WTC11 (cell line): ENCODE results near the gene IL10RA. TPM values are rescaled to one million over a fixed set of nuclear protein-coding genes. Genes with fewer than 3 reads are reported as not detected.

Experiments used
- ATAC-seq: fragments of 200-7000 bp; cut with Tn5 transposase; 2 replicates; pipeline ENCODE4 v1.10.0; 2021; ENCODE audit warnings: mild to moderate bottlenecking, moderate library complexity
- CTCF ChIA-PET: fragments of 300-600 bp; sonication (Branson Sonifier 250); formaldehyde crosslinking; loops from one replicate; lab custom pipeline; 2021; ENCODE audit warnings: antibody characterized with exemption; lab: Charles Lee
- POLR2A ChIA-PET: fragments of 350-600 bp; sonication (Branson Sonifier 250); formaldehyde crosslinking; loops from one replicate; lab custom pipeline; 2021; ENCODE audit warnings: antibody characterized with exemption; lab: Charles Lee
- DNase-seq: peaks from one replicate; pipeline ENCODE4 v3.0.0; 2021; ENCODE audit warnings: low spot score
- H3K27ac Mint-ChIP-seq: 2 replicates; pipeline ENCODE4 v1.8.0; 2021; ENCODE audit warnings: mixed read lengths
- H3K27me3 Mint-ChIP-seq: 2 replicates; pipeline ENCODE4 v1.8.0; 2021; ENCODE audit warnings: low read depth, mild to moderate bottlenecking, moderate library complexity, mixed read lengths
- H3K36me3 Mint-ChIP-seq: 2 replicates; pipeline ENCODE4 v1.8.0; 2021; ENCODE audit warnings: mixed read lengths
- H3K4me1 Mint-ChIP-seq: 2 replicates; pipeline ENCODE4 v1.8.0; 2022; ENCODE audit warnings: mixed read lengths
- H3K4me3 Mint-ChIP-seq: 2 replicates; pipeline ENCODE4 v1.8.0; 2021; ENCODE audit warnings: mild to moderate bottlenecking, moderate library complexity, mixed read lengths
- H3K9me3 Mint-ChIP-seq: 2 replicates; pipeline ENCODE4 v1.8.0; 2021; ENCODE audit warnings: mixed read lengths
- ATF1 ChIP-seq: sonication (generic); formaldehyde crosslinking; IDR thresholded peaks from 2 replicates; pipeline ENCODE4 v1.8.1; 2023; ENCODE audit warnings: mild to moderate bottlenecking, moderate library complexity, missing genetic modification reagents
- CBFB ChIP-seq: sonication (generic); formaldehyde crosslinking; IDR thresholded peaks from 2 replicates; pipeline ENCODE4 v1.8.1; 2022; ENCODE audit warnings: mild to moderate bottlenecking, low read depth, missing genetic modification reagents
- CREM ChIP-seq: sonication (generic); formaldehyde crosslinking; IDR thresholded peaks from 2 replicates; pipeline ENCODE4 v1.8.1; 2022; ENCODE audit warnings: mild to moderate bottlenecking, missing genetic modification reagents, moderate library complexity
- ETV6 ChIP-seq: sonication (generic); formaldehyde crosslinking; IDR thresholded peaks from 2 replicates; pipeline ENCODE4 v1.8.1; 2022; ENCODE audit warnings: mild to moderate bottlenecking, missing genetic modification reagents
- FOXP1 ChIP-seq: sonication (generic); formaldehyde crosslinking; IDR thresholded peaks from 2 replicates; pipeline ENCODE4 v1.8.0; 2022; ENCODE audit warnings: missing genetic modification reagents, mild to moderate bottlenecking, moderate library complexity, borderline replicate concordance
- HMGA2 ChIP-seq: fragments of 250-450 bp; sonication (Bioruptor Pico); IDR thresholded peaks from 2 replicates; pipeline ENCODE4 v1.4.0; 2021; ENCODE audit warnings: mild to moderate bottlenecking, moderate library complexity
- JUN ChIP-seq: sonication (generic); formaldehyde crosslinking; IDR thresholded peaks from 2 replicates; pipeline ENCODE4 v1.8.0; 2023; ENCODE audit warnings: mild to moderate bottlenecking, missing genetic modification reagents
- NFYB ChIP-seq: sonication (generic); formaldehyde crosslinking; conservative IDR thresholded peaks from 2 replicates; pipeline ENCODE4 v1.8.0; 2022; ENCODE audit warnings: low read depth, missing genetic modification reagents
- NR1H2 ChIP-seq: sonication (generic); formaldehyde crosslinking; IDR thresholded peaks from 2 replicates; pipeline ENCODE4 v1.9.0; 2021; ENCODE audit warnings: mild to moderate bottlenecking, moderate library complexity, missing genetic modification reagents
- NR3C1 ChIP-seq: sonication (generic); formaldehyde crosslinking; conservative IDR thresholded peaks from 2 replicates; pipeline ENCODE4 v1.8.1; 2023; ENCODE audit warnings: low read depth, mild to moderate bottlenecking, missing genetic modification reagents
- RELA ChIP-seq: sonication (generic); formaldehyde crosslinking; IDR thresholded peaks from 2 replicates; pipeline ENCODE4 v1.8.1; 2022; ENCODE audit warnings: missing genetic modification reagents, mild to moderate bottlenecking, borderline replicate concordance
- RORB ChIP-seq: fragments of 250-450 bp; sonication (Bioruptor Pico); IDR thresholded peaks from 2 replicates; pipeline ENCODE4 v1.9.0; 2021; ENCODE audit warnings: mild to moderate bottlenecking
- TEAD4 ChIP-seq: sonication (generic); formaldehyde crosslinking; IDR thresholded peaks from 2 replicates; pipeline ENCODE4 v1.8.0; 2022; ENCODE audit warnings: mild to moderate bottlenecking, missing genetic modification reagents
- ZBTB21 ChIP-seq: sonication (generic); formaldehyde crosslinking; IDR thresholded peaks from 2 replicates; pipeline ENCODE4 v1.8.1; 2023; ENCODE audit warnings: mild to moderate bottlenecking, missing genetic modification reagents, borderline replicate concordance
- ZNF138 ChIP-seq: sonication (generic); formaldehyde crosslinking; conservative IDR thresholded peaks from 2 replicates; pipeline ENCODE4 v1.8.1; 2022; ENCODE audit warnings: mild to moderate bottlenecking, moderate library complexity, missing genetic modification reagents
- ZNF219 ChIP-seq: sonication (generic); formaldehyde crosslinking; IDR thresholded peaks from 2 replicates; pipeline ENCODE4 v1.8.0; 2023; ENCODE audit warnings: missing genetic modification reagents, mild to moderate bottlenecking, borderline replicate concordance
- ZNF671 ChIP-seq: fragments of 250-450 bp; sonication (Bioruptor Pico); IDR thresholded peaks from 2 replicates; pipeline ENCODE4 v1.8.0; 2021; ENCODE audit warnings: mild to moderate bottlenecking
- total RNA-seq: library from RNA; stranded (reverse); gene quantifications from 3 replicates; pipeline ENCODE4 v1.2.3, GENCODE V29; 2021
- TF ChIP-seq, protein P1 (sequence below): fragments of 250-450 bp; sonication (Bioruptor Pico); IDR thresholded peaks from 2 replicates; pipeline ENCODE4 v1.9.0; 2021; ENCODE audit warnings: mild to moderate bottlenecking, borderline replicate concordance
- TF ChIP-seq, protein P2 (sequence below): fragments of 200-600 bp; IDR thresholded peaks from 2 replicates; pipeline ENCODE4 v1.8.0; 2022; ENCODE audit warnings: antibody characterized with exemption
- TF ChIP-seq, protein P3 (sequence below): sonication (generic); formaldehyde crosslinking; IDR thresholded peaks from 2 replicates; pipeline ENCODE4 v1.8.1; 2023; ENCODE audit warnings: mild to moderate bottlenecking, missing genetic modification reagents, moderate library complexity
- TF ChIP-seq, protein P4 (sequence below): fragments of 250-450 bp; sonication (Bioruptor Pico); IDR thresholded peaks from 2 replicates; pipeline ENCODE4 v1.9.0; 2021; ENCODE audit warnings: moderate library complexity, mild to moderate bottlenecking, inconsistent platforms, borderline replicate concordance
- TF ChIP-seq, protein P5 (sequence below): fragments of 250-450 bp; sonication (Bioruptor Pico); IDR thresholded peaks from 2 replicates; pipeline ENCODE4 v1.9.0; 2021; ENCODE audit warnings: mild to moderate bottlenecking
- TF ChIP-seq, protein P6 (sequence below): sonication (generic); formaldehyde crosslinking; conservative IDR thresholded peaks from 2 replicates; pipeline ENCODE4 v1.8.1; 2022; ENCODE audit warnings: mild to moderate bottlenecking, missing genetic modification reagents
- TF ChIP-seq, protein P7 (sequence below): sonication (generic); formaldehyde crosslinking; IDR thresholded peaks from 2 replicates; pipeline ENCODE4 v1.8.0; 2022; ENCODE audit warnings: mild to moderate bottlenecking, missing genetic modification reagents
- TF ChIP-seq, protein P8 (sequence below): sonication (generic); formaldehyde crosslinking; IDR thresholded peaks from 2 replicates; pipeline ENCODE4 v1.8.1; 2023; ENCODE audit warnings: mild to moderate bottlenecking, missing genetic modification reagents

Gene IL10RA
- total RNA-seq, 1 experiment from 2014 or later, result 0.74 TPM

DNA sequence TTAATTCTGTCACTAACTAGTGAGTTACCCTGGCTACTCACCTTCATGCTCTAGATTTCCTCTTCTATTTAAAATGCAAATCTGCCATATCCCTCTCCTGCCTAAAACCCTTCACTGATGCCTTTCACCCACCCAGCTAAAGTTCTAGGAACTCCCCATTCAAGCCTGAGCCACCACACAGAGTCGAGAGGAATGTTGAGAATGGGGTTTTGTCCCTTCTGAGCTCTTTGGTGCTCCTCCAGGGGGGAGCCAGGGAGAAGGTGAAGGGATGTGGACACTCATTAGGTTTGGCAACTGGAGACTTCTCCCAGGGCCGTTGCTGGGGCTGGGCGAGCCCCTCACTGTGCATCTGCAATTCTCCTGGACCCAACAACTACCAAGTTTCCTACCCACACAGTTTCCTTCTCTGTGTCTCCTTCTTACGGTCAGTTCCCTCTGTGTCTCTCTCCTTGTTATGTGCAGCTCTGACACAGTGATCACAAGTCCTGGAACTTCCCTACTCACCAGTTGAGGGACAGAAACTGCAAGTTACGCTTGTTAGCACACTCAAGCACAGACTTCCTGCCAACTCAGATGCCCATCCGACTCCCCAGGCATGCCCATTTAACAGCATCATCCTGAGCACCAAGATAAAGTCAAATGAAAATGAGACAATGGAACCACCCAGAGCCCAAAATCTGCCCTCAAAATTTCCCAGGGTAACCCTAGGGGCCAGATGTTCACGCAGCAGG lies 6.5 kb upstream of the IL10RA start:
- no peak overlapping the region for H3K4me3 Mint-ChIP-seq
- DNase-seq, result no peak

DNA sequence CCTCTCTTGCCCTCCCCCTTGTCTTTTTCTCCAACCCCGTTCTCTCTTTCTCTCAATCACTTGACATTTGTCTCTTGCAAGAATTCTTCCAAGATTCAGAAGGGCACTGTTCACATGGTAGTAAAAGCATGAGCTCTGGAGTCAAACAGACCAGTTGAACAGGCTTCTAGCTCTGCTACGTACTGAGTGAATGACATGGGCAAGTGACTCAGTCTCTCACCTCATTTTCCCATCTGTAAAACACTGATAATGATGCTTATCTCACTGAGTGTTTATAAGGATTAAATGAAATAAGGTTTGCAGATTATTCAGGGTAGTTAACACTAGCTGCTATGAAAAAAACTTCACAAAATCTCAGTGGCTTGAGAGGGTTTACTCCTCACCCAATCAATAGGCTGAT lies 5.9 kb upstream of the IL10RA start:
- POLR2A ChIA-PET, result no interaction called here
- Mint-ChIP-seq H3K27ac (no peak overlapping the region), H3K9me3 (peaks cover 4% of the 10 kb centered on the region; the same call in 1 of the 2 replicates), H3K27me3 (peaks cover 20% of the 10 kb centered on the region), H3K4me1 (peaks cover 5% of the 10 kb centered on the region), H3K4me3 (no peak overlapping the region), H3K36me3 (no peaks in the 10 kb centered on the region)
- CTCF ChIA-PET, result no interaction called here
- TF ChIP-seq HMGA2 (CRISPR knock-in tag), result no peak
- no peak for TF ChIP-seq ZNF671
- TF ChIP-seq, protein P1, sequence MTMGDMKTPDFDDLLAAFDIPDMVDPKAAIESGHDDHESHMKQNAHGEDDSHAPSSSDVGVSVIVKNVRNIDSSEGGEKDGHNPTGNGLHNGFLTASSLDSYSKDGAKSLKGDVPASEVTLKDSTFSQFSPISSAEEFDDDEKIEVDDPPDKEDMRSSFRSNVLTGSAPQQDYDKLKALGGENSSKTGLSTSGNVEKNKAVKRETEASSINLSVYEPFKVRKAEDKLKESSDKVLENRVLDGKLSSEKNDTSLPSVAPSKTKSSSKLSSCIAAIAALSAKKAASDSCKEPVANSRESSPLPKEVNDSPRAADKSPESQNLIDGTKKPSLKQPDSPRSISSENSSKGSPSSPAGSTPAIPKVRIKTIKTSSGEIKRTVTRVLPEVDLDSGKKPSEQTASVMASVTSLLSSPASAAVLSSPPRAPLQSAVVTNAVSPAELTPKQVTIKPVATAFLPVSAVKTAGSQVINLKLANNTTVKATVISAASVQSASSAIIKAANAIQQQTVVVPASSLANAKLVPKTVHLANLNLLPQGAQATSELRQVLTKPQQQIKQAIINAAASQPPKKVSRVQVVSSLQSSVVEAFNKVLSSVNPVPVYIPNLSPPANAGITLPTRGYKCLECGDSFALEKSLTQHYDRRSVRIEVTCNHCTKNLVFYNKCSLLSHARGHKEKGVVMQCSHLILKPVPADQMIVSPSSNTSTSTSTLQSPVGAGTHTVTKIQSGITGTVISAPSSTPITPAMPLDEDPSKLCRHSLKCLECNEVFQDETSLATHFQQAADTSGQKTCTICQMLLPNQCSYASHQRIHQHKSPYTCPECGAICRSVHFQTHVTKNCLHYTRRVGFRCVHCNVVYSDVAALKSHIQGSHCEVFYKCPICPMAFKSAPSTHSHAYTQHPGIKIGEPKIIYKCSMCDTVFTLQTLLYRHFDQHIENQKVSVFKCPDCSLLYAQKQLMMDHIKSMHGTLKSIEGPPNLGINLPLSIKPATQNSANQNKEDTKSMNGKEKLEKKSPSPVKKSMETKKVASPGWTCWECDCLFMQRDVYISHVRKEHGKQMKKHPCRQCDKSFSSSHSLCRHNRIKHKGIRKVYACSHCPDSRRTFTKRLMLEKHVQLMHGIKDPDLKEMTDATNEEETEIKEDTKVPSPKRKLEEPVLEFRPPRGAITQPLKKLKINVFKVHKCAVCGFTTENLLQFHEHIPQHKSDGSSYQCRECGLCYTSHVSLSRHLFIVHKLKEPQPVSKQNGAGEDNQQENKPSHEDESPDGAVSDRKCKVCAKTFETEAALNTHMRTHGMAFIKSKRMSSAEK (CRISPR knock-in tag), result no peak
- TF ChIP-seq, protein P2, sequence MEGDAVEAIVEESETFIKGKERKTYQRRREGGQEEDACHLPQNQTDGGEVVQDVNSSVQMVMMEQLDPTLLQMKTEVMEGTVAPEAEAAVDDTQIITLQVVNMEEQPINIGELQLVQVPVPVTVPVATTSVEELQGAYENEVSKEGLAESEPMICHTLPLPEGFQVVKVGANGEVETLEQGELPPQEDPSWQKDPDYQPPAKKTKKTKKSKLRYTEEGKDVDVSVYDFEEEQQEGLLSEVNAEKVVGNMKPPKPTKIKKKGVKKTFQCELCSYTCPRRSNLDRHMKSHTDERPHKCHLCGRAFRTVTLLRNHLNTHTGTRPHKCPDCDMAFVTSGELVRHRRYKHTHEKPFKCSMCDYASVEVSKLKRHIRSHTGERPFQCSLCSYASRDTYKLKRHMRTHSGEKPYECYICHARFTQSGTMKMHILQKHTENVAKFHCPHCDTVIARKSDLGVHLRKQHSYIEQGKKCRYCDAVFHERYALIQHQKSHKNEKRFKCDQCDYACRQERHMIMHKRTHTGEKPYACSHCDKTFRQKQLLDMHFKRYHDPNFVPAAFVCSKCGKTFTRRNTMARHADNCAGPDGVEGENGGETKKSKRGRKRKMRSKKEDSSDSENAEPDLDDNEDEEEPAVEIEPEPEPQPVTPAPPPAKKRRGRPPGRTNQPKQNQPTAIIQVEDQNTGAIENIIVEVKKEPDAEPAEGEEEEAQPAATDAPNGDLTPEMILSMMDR, result no peak
- TF ChIP-seq NR3C1 (CRISPR knock-in tag), result no peak
- TF ChIP-seq, protein P3, sequence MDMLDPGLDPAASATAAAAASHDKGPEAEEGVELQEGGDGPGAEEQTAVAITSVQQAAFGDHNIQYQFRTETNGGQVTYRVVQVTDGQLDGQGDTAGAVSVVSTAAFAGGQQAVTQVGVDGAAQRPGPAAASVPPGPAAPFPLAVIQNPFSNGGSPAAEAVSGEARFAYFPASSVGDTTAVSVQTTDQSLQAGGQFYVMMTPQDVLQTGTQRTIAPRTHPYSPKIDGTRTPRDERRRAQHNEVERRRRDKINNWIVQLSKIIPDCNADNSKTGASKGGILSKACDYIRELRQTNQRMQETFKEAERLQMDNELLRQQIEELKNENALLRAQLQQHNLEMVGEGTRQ (CRISPR knock-in tag), result no peak
- TF ChIP-seq RELA (CRISPR knock-in tag), result no peak
- no peak for TF ChIP-seq ETV6
- TF ChIP-seq, protein P4, sequence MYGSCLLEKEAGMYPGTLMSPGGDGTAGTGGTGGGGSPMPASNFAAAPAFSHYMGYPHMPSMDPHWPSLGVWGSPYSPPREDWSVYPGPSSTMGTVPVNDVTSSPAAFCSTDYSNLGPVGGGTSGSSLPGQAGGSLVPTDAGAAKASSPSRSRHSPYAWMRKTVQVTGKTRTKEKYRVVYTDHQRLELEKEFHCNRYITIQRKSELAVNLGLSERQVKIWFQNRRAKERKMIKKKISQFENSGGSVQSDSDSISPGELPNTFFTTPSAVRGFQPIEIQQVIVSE (CRISPR knock-in tag), result no peak
- TF ChIP-seq, protein P5, sequence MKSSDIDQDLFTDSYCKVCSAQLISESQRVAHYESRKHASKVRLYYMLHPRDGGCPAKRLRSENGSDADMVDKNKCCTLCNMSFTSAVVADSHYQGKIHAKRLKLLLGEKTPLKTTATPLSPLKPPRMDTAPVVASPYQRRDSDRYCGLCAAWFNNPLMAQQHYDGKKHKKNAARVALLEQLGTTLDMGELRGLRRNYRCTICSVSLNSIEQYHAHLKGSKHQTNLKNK (CRISPR knock-in tag), result no peak
- no peak for TF ChIP-seq ZBTB21 (CRISPR knock-in tag)
- TF ChIP-seq NFYB (CRISPR knock-in tag), result no peak
- no peak for TF ChIP-seq TEAD4 (CRISPR knock-in tag)
- TF ChIP-seq ATF1 (CRISPR knock-in tag), result no peak
- ATAC-seq (no peak), DNase-seq (no peak)

More for the DNA sequence above, 6.5 kb upstream of the IL10RA start:
- ChIA-PET CTCF (interaction anchor here (1.1 kb wide), 1 partner anchor 34 kb away, joined by 3 read pairs; no protein-coding TSS in a partner anchor), POLR2A (no interaction called here)
- Mint-ChIP-seq H3K36me3 (no peaks in the 10 kb centered on the region), H3K27me3 (peaks cover 14% of the 10 kb centered on the region), H3K4me1 (peaks cover 5% of the 10 kb centered on the region), H3K9me3 (peaks cover 4% of the 10 kb centered on the region; the same call in 1 of the 2 replicates), H3K27ac (no peak overlapping the region; the same call in 1 of the 2 replicates)
- TF ChIP-seq ETV6 (no peak), TEAD4 (CRISPR knock-in tag) (no peak), ZNF138 (no peak), ZNF219 (CRISPR knock-in tag) (no peak), NR1H2 (no peak), CREM (no peak), ZBTB21 (CRISPR knock-in tag) (no peak), FOXP1 (CRISPR knock-in tag) (no peak), CBFB (CRISPR knock-in tag) (no peak), RORB (no peak), JUN (no peak)
- TF ChIP-seq, protein P6, sequence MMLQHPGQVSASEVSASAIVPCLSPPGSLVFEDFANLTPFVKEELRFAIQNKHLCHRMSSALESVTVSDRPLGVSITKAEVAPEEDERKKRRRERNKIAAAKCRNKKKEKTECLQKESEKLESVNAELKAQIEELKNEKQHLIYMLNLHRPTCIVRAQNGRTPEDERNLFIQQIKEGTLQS (CRISPR knock-in tag), result no peak
- TF ChIP-seq, protein P7, sequence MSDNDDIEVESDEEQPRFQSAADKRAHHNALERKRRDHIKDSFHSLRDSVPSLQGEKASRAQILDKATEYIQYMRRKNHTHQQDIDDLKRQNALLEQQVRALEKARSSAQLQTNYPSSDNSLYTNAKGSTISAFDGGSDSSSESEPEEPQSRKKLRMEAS (CRISPR knock-in tag), result no peak
- TF ChIP-seq, protein P8, sequence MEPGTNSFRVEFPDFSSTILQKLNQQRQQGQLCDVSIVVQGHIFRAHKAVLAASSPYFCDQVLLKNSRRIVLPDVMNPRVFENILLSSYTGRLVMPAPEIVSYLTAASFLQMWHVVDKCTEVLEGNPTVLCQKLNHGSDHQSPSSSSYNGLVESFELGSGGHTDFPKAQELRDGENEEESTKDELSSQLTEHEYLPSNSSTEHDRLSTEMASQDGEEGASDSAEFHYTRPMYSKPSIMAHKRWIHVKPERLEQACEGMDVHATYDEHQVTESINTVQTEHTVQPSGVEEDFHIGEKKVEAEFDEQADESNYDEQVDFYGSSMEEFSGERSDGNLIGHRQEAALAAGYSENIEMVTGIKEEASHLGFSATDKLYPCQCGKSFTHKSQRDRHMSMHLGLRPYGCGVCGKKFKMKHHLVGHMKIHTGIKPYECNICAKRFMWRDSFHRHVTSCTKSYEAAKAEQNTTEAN (CRISPR knock-in tag), result no peak
- no peak for ATAC-seq
